ENCODE measurements around the gene C2orf78. TPM values are rescaled to one million over a fixed set of nuclear protein-coding genes. Genes with fewer than 3 reads are reported as not detected.

C2orf78 gene
- total and polyA plus RNA-seq, 9 of the 15 experiments (the other 6 are each of a cell fraction or from before 2014, with no cell fraction given), result 0.04 to 0.28 (median 0.20) TPM

DNA sequence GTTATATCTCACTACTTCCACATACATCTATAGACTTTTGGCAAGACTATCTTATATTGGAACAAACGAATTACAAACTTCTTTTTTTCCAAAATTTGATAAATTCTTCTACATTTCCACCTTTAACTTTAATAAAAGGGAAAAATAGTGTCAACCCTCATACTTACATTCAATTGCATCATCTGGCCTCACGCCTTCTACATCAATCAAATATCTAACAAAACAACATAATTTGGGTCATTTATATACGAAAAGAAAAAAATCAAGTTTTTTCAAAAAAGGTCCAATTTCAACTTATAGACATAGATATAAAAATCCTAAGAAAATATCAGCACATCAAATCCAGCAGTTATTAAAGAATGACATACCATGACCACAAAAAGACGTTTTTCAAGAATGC lies 17.0 kb upstream of the C2orf78 start (continued):
- TF ChIP-seq, protein P1, sequence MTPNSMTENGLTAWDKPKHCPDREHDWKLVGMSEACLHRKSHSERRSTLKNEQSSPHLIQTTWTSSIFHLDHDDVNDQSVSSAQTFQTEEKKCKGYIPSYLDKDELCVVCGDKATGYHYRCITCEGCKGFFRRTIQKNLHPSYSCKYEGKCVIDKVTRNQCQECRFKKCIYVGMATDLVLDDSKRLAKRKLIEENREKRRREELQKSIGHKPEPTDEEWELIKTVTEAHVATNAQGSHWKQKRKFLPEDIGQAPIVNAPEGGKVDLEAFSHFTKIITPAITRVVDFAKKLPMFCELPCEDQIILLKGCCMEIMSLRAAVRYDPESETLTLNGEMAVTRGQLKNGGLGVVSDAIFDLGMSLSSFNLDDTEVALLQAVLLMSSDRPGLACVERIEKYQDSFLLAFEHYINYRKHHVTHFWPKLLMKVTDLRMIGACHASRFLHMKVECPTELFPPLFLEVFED (CRISPR knock-in tag; conservative IDR thresholded peaks at IDR 0.05), result no peak
- TF ChIP-seq, protein P2, sequence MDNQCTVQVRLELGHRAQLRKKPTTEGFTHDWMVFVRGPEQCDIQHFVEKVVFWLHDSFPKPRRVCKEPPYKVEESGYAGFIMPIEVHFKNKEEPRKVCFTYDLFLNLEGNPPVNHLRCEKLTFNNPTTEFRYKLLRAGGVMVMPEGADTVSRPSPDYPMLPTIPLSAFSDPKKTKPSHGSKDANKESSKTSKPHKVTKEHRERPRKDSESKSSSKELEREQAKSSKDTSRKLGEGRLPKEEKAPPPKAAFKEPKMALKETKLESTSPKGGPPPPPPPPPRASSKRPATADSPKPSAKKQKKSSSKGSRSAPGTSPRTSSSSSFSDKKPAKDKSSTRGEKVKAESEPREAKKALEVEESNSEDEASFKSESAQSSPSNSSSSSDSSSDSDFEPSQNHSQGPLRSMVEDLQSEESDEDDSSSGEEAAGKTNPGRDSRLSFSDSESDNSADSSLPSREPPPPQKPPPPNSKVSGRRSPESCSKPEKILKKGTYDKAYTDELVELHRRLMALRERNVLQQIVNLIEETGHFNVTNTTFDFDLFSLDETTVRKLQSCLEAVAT (IDR thresholded peaks at IDR 0.05), result no peak
- no peak for TF ChIP-seq TAL1 (IDR thresholded peaks at IDR 0.05)
- TF ChIP-seq C11orf30 (IDR thresholded peaks at IDR 0.05; ENCODE audit: low read depth), result no peak
- TF ChIP-seq SREBF1 (IDR thresholded peaks at IDR 0.05; ENCODE audit: borderline replicate concordance, low read depth, low read length), result no peak
- TF ChIP-seq DMBX1 (CRISPR knock-in tag; IDR thresholded peaks at IDR 0.05; ENCODE audit: borderline replicate concordance), result peak; percentile 25; the same call in 1 of the 2 replicates
- TF ChIP-seq, protein P3, sequence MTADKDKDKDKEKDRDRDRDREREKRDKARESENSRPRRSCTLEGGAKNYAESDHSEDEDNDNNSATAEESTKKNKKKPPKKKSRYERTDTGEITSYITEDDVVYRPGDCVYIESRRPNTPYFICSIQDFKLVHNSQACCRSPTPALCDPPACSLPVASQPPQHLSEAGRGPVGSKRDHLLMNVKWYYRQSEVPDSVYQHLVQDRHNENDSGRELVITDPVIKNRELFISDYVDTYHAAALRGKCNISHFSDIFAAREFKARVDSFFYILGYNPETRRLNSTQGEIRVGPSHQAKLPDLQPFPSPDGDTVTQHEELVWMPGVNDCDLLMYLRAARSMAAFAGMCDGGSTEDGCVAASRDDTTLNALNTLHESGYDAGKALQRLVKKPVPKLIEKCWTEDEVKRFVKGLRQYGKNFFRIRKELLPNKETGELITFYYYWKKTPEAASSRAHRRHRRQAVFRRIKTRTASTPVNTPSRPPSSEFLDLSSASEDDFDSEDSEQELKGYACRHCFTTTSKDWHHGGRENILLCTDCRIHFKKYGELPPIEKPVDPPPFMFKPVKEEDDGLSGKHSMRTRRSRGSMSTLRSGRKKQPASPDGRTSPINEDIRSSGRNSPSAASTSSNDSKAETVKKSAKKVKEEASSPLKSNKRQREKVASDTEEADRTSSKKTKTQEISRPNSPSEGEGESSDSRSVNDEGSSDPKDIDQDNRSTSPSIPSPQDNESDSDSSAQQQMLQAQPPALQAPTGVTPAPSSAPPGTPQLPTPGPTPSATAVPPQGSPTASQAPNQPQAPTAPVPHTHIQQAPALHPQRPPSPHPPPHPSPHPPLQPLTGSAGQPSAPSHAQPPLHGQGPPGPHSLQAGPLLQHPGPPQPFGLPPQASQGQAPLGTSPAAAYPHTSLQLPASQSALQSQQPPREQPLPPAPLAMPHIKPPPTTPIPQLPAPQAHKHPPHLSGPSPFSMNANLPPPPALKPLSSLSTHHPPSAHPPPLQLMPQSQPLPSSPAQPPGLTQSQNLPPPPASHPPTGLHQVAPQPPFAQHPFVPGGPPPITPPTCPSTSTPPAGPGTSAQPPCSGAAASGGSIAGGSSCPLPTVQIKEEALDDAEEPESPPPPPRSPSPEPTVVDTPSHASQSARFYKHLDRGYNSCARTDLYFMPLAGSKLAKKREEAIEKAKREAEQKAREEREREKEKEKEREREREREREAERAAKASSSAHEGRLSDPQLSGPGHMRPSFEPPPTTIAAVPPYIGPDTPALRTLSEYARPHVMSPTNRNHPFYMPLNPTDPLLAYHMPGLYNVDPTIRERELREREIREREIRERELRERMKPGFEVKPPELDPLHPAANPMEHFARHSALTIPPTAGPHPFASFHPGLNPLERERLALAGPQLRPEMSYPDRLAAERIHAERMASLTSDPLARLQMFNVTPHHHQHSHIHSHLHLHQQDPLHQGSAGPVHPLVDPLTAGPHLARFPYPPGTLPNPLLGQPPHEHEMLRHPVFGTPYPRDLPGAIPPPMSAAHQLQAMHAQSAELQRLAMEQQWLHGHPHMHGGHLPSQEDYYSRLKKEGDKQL (CRISPR knock-in tag; IDR thresholded peaks at IDR 0.05; ENCODE audit: borderline replicate concordance), result no peak
- TF ChIP-seq, protein P4, sequence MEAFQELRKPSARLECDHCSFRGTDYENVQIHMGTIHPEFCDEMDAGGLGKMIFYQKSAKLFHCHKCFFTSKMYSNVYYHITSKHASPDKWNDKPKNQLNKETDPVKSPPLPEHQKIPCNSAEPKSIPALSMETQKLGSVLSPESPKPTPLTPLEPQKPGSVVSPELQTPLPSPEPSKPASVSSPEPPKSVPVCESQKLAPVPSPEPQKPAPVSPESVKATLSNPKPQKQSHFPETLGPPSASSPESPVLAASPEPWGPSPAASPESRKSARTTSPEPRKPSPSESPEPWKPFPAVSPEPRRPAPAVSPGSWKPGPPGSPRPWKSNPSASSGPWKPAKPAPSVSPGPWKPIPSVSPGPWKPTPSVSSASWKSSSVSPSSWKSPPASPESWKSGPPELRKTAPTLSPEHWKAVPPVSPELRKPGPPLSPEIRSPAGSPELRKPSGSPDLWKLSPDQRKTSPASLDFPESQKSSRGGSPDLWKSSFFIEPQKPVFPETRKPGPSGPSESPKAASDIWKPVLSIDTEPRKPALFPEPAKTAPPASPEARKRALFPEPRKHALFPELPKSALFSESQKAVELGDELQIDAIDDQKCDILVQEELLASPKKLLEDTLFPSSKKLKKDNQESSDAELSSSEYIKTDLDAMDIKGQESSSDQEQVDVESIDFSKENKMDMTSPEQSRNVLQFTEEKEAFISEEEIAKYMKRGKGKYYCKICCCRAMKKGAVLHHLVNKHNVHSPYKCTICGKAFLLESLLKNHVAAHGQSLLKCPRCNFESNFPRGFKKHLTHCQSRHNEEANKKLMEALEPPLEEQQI (IDR thresholded peaks at IDR 0.05), result no peak
- 0 out of 2 replicates have a peak, but pooled peaks have one; percentile 27 for TF ChIP-seq ATF7 (IDR thresholded peaks at IDR 0.05)
- TF ChIP-seq ZNF507 (tag; conservative IDR thresholded peaks at IDR 0.05), result no peak
- TF ChIP-seq, protein P5, sequence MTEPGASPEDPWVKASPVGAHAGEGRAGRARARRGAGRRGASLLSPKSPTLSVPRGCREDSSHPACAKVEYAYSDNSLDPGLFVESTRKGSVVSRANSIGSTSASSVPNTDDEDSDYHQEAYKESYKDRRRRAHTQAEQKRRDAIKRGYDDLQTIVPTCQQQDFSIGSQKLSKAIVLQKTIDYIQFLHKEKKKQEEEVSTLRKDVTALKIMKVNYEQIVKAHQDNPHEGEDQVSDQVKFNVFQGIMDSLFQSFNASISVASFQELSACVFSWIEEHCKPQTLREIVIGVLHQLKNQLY (CRISPR knock-in tag; conservative IDR thresholded peaks at IDR 0.05), result no peak
- TF ChIP-seq CBX5 (IDR thresholded peaks at IDR 0.05; ENCODE audit: borderline replicate concordance, low read depth), result no peak
- TF ChIP-seq SUPT5H (IDR thresholded peaks at IDR 0.05), result no peak
- no peak for TF ChIP-seq MEF2D (tag; conservative IDR thresholded peaks at IDR 0.05; ENCODE audit: low read depth)
- TF ChIP-seq, protein P6, sequence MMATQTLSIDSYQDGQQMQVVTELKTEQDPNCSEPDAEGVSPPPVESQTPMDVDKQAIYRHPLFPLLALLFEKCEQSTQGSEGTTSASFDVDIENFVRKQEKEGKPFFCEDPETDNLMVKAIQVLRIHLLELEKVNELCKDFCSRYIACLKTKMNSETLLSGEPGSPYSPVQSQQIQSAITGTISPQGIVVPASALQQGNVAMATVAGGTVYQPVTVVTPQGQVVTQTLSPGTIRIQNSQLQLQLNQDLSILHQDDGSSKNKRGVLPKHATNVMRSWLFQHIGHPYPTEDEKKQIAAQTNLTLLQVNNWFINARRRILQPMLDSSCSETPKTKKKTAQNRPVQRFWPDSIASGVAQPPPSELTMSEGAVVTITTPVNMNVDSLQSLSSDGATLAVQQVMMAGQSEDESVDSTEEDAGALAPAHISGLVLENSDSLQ (IDR thresholded peaks at IDR 0.05), result peak; percentile 14; the same call in 1 of the 2 replicates
- no peak for TF ChIP-seq CREBBP (IDR thresholded peaks at IDR 0.05; ENCODE audit: low read depth, low read length)
